Mesangial cell (primary cell): ENCODE data around the gene BACH2. TPM values are rescaled to one million over a fixed set of nuclear protein-coding genes. Genes with fewer than 3 reads are reported as not detected.

Source experiments
- total RNA-seq: library from RNA; depleted of rRNA; stranded (reverse); fragments of >200 nt; gene quantifications from 2 replicates; pipeline ENCODE4 v1.2.3, GENCODE V29; 2015

Gene BACH2
- total RNA-seq, result 0.81 and 4.4 TPM in 2 replicates

DNA sequence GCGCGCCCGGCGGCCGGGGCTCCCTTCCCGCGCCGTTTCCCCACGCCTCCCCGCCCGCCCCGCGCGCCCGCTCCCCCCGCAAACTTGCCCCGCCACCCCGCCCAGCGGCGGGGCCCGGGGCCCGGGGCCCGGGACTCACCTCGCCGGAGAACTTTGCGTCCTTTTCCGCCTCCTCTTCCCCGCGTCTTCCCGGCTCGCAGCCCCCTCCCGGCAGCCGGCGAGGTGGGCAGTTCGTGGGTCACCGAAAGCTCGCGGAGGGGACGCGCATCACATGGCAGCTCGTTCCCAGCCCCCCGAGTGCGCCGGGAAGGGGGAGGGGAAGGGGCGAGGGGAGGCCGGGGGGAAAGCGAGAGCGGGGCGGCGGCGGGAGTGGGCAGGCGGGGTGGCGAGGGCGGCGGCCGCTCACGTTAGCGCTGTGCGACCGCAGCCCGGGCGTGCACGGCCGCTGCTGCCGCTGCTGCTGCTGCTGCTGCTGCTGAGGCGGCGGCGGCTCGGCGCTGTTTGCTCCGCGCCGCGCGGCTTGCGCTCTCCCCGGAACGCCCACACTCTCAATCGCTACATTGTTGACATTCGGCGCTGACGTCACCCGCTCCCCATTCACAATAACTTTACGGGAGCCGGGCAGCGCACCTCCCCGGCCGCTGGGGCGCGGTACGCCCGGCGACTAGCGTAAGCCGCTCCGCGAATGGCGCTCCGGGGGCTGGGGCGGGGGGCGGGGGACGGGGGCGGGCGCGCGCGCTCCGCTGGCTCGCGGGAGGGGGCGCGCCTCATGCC is at the start of gene BACH2:
Gene BACH2 (minus strand): TSS at position 503 of the 774 bp plus-strand sequence. CDS start 287,999 bp downstream, outside the sequence.

DNA sequence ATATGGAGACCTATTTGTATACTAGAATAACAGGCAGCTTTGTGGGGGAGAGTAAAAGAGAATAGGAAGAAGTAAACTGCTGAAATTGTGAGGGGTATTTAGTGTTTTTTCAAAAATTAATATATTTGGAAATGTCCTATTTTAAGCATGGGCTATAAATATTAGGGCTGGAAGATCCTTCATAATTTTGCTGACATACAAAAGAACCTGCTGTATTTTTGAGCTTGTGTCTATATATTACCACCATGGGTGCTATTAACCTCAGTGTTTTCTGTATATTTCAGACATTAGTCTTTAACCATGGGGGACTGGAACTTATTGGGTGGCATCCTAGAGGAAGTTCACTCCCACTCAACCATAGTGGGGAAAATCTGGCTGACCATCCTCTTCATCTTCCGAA is 402.5 kb downstream of the BACH2 start, which contains the start of gene GJA10:
Gene GJA10 (plus strand): TSS at position 301 of the 400 bp plus-strand sequence. CDS start 0 bp downstream, at position 301.

